Lower leg skin (tissue), 3 donors: ENCODE measurements around the gene DNAL4.

Experiments used
- CTCF ChIP-seq, 3 donors: fragments of 450-650 bp; IDR thresholded peaks; one replicate each; pipeline ENCODE4 v1.5.1; 2016; ENCODE audit warnings: antibody characterized with exemption in 3 of 3, mild to moderate bottlenecking in 3 of 3, moderate library complexity in 2 of 3
- POLR2A ChIP-seq, 2 donors: fragments of 450-650 bp; IDR thresholded peaks; one replicate each; pipeline ENCODE4 v1.6.1; 2016 to 2017; ENCODE audit warnings: antibody characterized with exemption in 2 of 2, mild to moderate bottlenecking in 1 of 2, moderate library complexity in 1 of 2

GRCh38 chr22:38732251-38732815 is 61.6 kb downstream of the DNAL4 start:
- no peak for TF ChIP-seq CTCF (IDR thresholded peaks at IDR 0.05)
- TF ChIP-seq POLR2A (IDR thresholded peaks at IDR 0.05): no peak
